K562 (cell line): Measurements from ENCODE around the gene LAMA1. TPM values are rescaled to one million over a fixed set of nuclear protein-coding genes. Genes with fewer than 3 reads are reported as not detected.
A peak's percentile ranks its signal among the peaks of the same experiment; 100 is the strongest.

Experiments
- BCOR ChIP-seq: fragments of 450-650 bp; IDR thresholded peaks from 2 replicates; pipeline ENCODE4 v1.6.1; 2016
- GATA2 ChIP-seq: sonication (generic); formaldehyde crosslinking; IDR thresholded peaks from 2 replicates; pipeline ENCODE4 v1.4.0; 2020; ENCODE audit warnings: mild to moderate bottlenecking, missing genetic modification reagents
- HDAC8 ChIP-seq: fragments of 450-650 bp; IDR thresholded peaks from 2 replicates; pipeline ENCODE4 v1.6.1; 2016; ENCODE audit warnings: mild to moderate bottlenecking, missing genetic modification characterization, moderate library complexity, missing compliant biosample characterization
- HNRNPK ChIP-seq: fragments of 200-400 bp; formaldehyde crosslinking; IDR thresholded peaks from one replicate; pipeline ENCODE4 v1.6.1; 2018; ENCODE audit warnings: mild to moderate bottlenecking, low read depth, low read length; ENCODE audit not compliant: poor library complexity, severe bottlenecking
- KLF10 ChIP-seq: fragments of 250-450 bp; sonication (Bioruptor Pico); IDR thresholded peaks from 2 replicates; pipeline ENCODE4 v1.6.1; 2021; ENCODE audit warnings: matching md5 sums
- MCM7 ChIP-seq, 2 experiments: fragments of 450-650 bp; IDR thresholded peaks; 2 replicates each; pipeline ENCODE4 v1.6.1; 2016 to 2018
- MYBL2 ChIP-seq, 2 experiments: fragments of 450-650 bp in 1 of 2; sonication (generic) in 1 of 2; formaldehyde crosslinking in 1 of 2; IDR thresholded peaks; 2 replicates each; pipeline versions ENCODE4 v1.6.1 to v1.8.1; 2017 to 2022; ENCODE audit warnings: borderline replicate concordance in 1 of 2, inconsistent platforms in 1 of 2, low read depth in 1 of 2, mild to moderate bottlenecking in 1 of 2, missing genetic modification reagents in 1 of 2, moderate library complexity in 1 of 2
- MYNN ChIP-seq, 2 experiments: sonication (generic); formaldehyde crosslinking in 1 of 2; IDR thresholded peaks; 2 replicates each; pipeline versions ENCODE4 v1.5.0 to v1.6.1; 2016 to 2020; ENCODE audit warnings: antibody characterized with exemption in 1 of 2, missing genetic modification reagents in 1 of 2
- NCOA4 ChIP-seq: fragments of 450-650 bp; IDR thresholded peaks from 2 replicates; pipeline ENCODE4 v1.6.1; 2018; ENCODE audit warnings: mild to moderate bottlenecking; ENCODE audit not compliant: partially characterized antibody
- NFXL1 ChIP-seq: fragments of 450-650 bp; formaldehyde crosslinking; IDR thresholded peaks from 2 replicates; pipeline ENCODE4 v1.4.0; 2021; ENCODE audit warnings: mild to moderate bottlenecking
- SMARCA4 ChIP-seq: fragments of 450-650 bp; IDR thresholded peaks from 2 replicates; pipeline ENCODE4 v1.6.1; 2016
- SNIP1 ChIP-seq: fragments of 450-650 bp; IDR thresholded peaks from 2 replicates; pipeline ENCODE4 v1.7.1; 2017; ENCODE audit warnings: low read depth, mild to moderate bottlenecking
- SRF ChIP-seq, 2 experiments: fragments of 250-450, 450-650 bp in 1 of 2; sonication (Bioruptor Pico) in 1 of 2; sonication (generic) in 1 of 2; formaldehyde crosslinking; IDR thresholded peaks; 2 replicates each; pipeline versions ENCODE4 v1.5.0 to v1.5.1; 2020 to 2022; ENCODE audit warnings: mild to moderate bottlenecking in 1 of 2, missing genetic modification reagents in 1 of 2
- TBP ChIP-seq: optimal IDR thresholded peaks from 2 replicates; pipeline ENCODE3; 2011; ENCODE audit warnings: low read depth, low read length, improper control_type of control experiment
- TEAD1 ChIP-seq, 2 experiments: fragments of 450-650 bp in 1 of 2; sonication (generic) in 1 of 2; formaldehyde crosslinking; IDR thresholded peaks; 2 replicates each; pipeline versions ENCODE4 v1.4.0 to v1.8.0; 2020 to 2022; ENCODE audit warnings: mild to moderate bottlenecking in 2 of 2, missing genetic modification reagents in 1 of 2
- ZBTB8A ChIP-seq: fragments of 450-650 bp; IDR thresholded peaks from 2 replicates; pipeline ENCODE4 v1.6.1; 2018; ENCODE audit warnings: mild to moderate bottlenecking, moderate library complexity; ENCODE audit not compliant: partially characterized antibody
- ZNF384 ChIP-seq: IDR thresholded peaks from 2 replicates; pipeline ENCODE4 v1.6.1; 2012; ENCODE audit warnings: low read depth, low read length, improper control_type of control experiment
- ZNF717 ChIP-seq: fragments of 250-450 bp; sonication (Bioruptor Pico); IDR thresholded peaks from 2 replicates; pipeline ENCODE4 v1.5.0; 2021
- ZNF830 ChIP-seq: fragments of 250-450 bp; sonication (Bioruptor Pico); IDR thresholded peaks from 2 replicates; pipeline ENCODE4 v1.5.0; 2021; ENCODE audit warnings: mild to moderate bottlenecking
- polyA plus RNA-seq, 8 experiments: library from polyadenylated mRNA; depleted of rRNA in 4 of 8; stranded (reverse) in 5 of 8; unstranded in 3 of 8; fragments of >200 nt; fragmentation: Nextera tagmentation in 2 of 8; fragmentation: Illumina TruSeq in 1 of 8; extraction: Ambion mirVana in 2 of 8; extraction: Trizol in 1 of 8; gene quantifications; 2 replicates each; pipeline versions ENCODE4 v1.2.1 to v1.2.3, GENCODE V29; 2011 to 2014; ENCODE audit warnings: inconsistent platforms in 1 of 8, missing spikeins in 1 of 8
- total RNA-seq, 7 experiments: library from RNA; depleted of rRNA in 6 of 7; stranded (reverse); fragments of >200 nt in 6 of 7; fragmentation: Illumina TruSeq in 2 of 7; extraction: Trizol in 2 of 7; gene quantifications; 2 replicates each; pipeline versions ENCODE4 v1.2.1 to v1.2.3, GENCODE V29; 2011 to 2021; ENCODE audit warnings: low replicate concordance in 1 of 7
- TF ChIP-seq, protein P1 (sequence below): IDR thresholded peaks from 2 replicates; pipeline ENCODE4 v1.6.1; 2011; ENCODE audit not compliant: insufficient read length; ENCODE audit errors: extremely low read depth
- TF ChIP-seq, protein P2 (sequence below): IDR thresholded peaks from 3 replicates; pipeline ENCODE4 v1.6.1; 2011; ENCODE audit warnings: borderline replicate concordance, mild to moderate bottlenecking, moderate library complexity; ENCODE audit not compliant: insufficient read length; ENCODE audit errors: extremely low read depth
- TF ChIP-seq, protein P3 (sequence below), 2 experiments: fragments of 450-650 bp in 1 of 2; sonication (generic) in 1 of 2; formaldehyde crosslinking in 1 of 2; IDR thresholded peaks in 1 of 2; conservative IDR thresholded peaks in 1 of 2; 2 replicates each; pipeline versions ENCODE4 v1.6.1 to v1.8.1; 2016 to 2023; ENCODE audit warnings: mild to moderate bottlenecking in 2 of 2, moderate library complexity in 2 of 2, inconsistent platforms in 1 of 2, missing genetic modification reagents in 1 of 2
- TF ChIP-seq, protein P4 (sequence below): fragments of 250-450 bp; sonication (Bioruptor Pico); IDR thresholded peaks from 2 replicates; pipeline ENCODE4 v1.6.1; 2021; ENCODE audit warnings: mild to moderate bottlenecking

The LAMA1 gene
- total and polyA plus RNA-seq, 9 of the 15 experiments (the other 6 are each of a cell fraction or from before 2014, with no cell fraction given), result 0.04 TPM; not detected in 8

DNA sequence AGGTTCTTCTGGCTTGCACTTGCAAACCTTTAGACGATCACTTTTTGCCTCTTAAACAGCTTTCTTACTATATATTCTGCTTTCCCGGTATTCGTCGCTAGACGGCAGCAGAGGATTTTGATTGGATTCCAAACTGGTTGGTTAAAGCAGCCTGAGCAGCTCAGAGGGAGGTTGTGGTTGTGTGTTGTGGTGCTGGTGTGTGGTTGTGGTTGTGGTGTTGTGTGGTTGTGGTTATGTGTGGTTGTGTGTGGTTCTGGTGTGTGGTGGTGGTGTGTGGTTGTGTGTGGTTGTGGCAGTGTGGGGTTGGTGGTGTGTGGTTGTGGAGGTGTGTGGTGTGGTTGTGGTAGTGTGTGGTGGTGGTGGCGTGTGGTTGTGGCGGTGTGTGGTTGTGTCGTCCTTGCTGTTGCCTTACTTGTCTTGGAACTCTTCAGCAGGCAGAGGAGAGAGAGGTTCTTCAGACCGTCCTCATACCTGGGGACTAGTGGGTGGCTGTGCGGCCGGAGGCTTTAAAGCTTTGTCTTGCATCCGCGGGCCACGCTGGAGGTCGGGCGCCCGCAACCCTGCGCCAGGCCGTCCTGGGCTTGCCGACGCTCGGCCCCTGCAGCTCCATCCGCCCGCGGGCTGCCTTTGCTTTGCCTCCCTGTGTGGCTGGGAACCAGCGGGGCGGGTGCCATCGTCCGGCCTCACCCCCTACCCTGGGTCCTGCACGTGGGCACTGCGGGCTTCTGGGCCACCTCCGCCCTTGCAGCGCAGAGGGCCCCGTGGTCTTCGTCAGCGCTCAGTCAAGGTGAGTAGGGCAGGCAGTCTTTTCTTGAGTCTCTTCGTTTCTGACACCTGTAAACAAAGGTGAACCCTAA lies 197.3 kb downstream of the LAMA1 start (continued):
- TF ChIP-seq ZBTB8A (no peak), SNIP1 (no peak), MYBL2 (IDR thresholded peaks at IDR 0.05; ENCODE audit: low read depth) (peak; percentile 57; the same call in 1 of the 2 replicates), MYBL2 (CRISPR knock-in tag; IDR thresholded peaks at IDR 0.05; ENCODE audit: borderline replicate concordance) (no peak), SRF (CRISPR knock-in tag; IDR thresholded peaks at IDR 0.05) (no peak), NCOA4 (no peak), SMARCA4 (peak; percentile 26; the same call in 1 of the 2 replicates), ZNF384 (no peak), MYNN (IDR thresholded peaks at IDR 0.05) (no peak), MYNN (CRISPR knock-in tag; IDR thresholded peaks at IDR 0.05) (no peak), NFXL1 (no peak), MCM7 (IDR thresholded peaks at IDR 0.05) (peak in 1 of 2 experiments; percentile 93; a peak in 2 of 4 replicates), BCOR (peak; percentile 28; the same call in 1 of the 2 replicates), HDAC8 (tag) (no peak), HNRNPK (no peak), ZNF717 (no peak), KLF10 (CRISPR knock-in tag) (no peak), ZNF830 (no peak), TEAD1 (CRISPR knock-in tag; IDR thresholded peaks at IDR 0.05) (0 out of 4 replicates have a peak, but pooled peaks of 1 of the 2 experiments have one; percentile 42), GATA2 (no peak), TBP (no peak)
- TF ChIP-seq, protein P1, sequence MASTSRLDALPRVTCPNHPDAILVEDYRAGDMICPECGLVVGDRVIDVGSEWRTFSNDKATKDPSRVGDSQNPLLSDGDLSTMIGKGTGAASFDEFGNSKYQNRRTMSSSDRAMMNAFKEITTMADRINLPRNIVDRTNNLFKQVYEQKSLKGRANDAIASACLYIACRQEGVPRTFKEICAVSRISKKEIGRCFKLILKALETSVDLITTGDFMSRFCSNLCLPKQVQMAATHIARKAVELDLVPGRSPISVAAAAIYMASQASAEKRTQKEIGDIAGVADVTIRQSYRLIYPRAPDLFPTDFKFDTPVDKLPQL, result no peak
- TF ChIP-seq, protein P2, sequence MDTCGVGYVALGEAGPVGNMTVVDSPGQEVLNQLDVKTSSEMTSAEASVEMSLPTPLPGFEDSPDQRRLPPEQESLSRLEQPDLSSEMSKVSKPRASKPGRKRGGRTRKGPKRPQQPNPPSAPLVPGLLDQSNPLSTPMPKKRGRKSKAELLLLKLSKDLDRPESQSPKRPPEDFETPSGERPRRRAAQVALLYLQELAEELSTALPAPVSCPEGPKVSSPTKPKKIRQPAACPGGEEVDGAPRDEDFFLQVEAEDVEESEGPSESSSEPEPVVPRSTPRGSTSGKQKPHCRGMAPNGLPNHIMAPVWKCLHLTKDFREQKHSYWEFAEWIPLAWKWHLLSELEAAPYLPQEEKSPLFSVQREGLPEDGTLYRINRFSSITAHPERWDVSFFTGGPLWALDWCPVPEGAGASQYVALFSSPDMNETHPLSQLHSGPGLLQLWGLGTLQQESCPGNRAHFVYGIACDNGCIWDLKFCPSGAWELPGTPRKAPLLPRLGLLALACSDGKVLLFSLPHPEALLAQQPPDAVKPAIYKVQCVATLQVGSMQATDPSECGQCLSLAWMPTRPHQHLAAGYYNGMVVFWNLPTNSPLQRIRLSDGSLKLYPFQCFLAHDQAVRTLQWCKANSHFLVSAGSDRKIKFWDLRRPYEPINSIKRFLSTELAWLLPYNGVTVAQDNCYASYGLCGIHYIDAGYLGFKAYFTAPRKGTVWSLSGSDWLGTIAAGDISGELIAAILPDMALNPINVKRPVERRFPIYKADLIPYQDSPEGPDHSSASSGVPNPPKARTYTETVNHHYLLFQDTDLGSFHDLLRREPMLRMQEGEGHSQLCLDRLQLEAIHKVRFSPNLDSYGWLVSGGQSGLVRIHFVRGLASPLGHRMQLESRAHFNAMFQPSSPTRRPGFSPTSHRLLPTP, result no peak
- TF ChIP-seq, protein P3, sequence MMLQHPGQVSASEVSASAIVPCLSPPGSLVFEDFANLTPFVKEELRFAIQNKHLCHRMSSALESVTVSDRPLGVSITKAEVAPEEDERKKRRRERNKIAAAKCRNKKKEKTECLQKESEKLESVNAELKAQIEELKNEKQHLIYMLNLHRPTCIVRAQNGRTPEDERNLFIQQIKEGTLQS (IDR thresholded peaks at IDR 0.05), result no peak
- TF ChIP-seq, protein P3 (CRISPR knock-in tag; conservative IDR thresholded peaks at IDR 0.05), result no peak
- TF ChIP-seq, protein P4, sequence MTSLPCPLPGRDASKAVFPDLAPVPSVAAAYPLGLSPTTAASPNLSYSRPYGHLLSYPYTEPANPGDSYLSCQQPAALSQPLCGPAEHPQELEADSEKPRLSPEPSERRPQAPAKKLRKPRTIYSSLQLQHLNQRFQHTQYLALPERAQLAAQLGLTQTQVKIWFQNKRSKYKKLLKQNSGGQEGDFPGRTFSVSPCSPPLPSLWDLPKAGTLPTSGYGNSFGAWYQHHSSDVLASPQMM, result no peak
